Activated CD8-positive, alpha-beta T cell treated with anti-CD3 and anti-CD28 coated beads for 36 hours (primary cell): ENCODE data around the gene AGPAT2. TPM values are rescaled to one million over a fixed set of nuclear protein-coding genes. Genes with fewer than 3 reads are reported as not detected.
A peak's percentile ranks its signal among the peaks of the same experiment; 100 is the strongest.

Experiments used
- ATAC-seq: fragments of 200-7000 bp; cut with Tn5 transposase; one replicate; pipeline ENCODE4 v1.10.0; 2021; ENCODE audit warnings: mild to moderate bottlenecking, moderate library complexity
- CTCF ChIA-PET: fragments of 350-600 bp; sonication (Branson Sonifier 250); formaldehyde crosslinking; loops from one replicate; lab custom pipeline; 2021; ENCODE audit warnings: antibody characterized with exemption; lab: Charles Lee
- POLR2A ChIA-PET: fragments of 350-600 bp; sonication (Branson Sonifier 250); formaldehyde crosslinking; loops from one replicate; lab custom pipeline; 2021; ENCODE audit warnings: antibody characterized with exemption; lab: Charles Lee
- DNase-seq: peaks from one replicate; pipeline ENCODE4 v3.0.0-alpha.2; 2020
- H3K27ac Mint-ChIP-seq: one replicate; pipeline ENCODE4 v1.8.0; 2021; ENCODE audit warnings: mild to moderate bottlenecking, mixed read lengths
- H3K27me3 Mint-ChIP-seq: one replicate; pipeline ENCODE4 v1.8.0; 2021; ENCODE audit warnings: mixed read lengths
- H3K36me3 Mint-ChIP-seq: one replicate; pipeline ENCODE4 v1.8.0; 2021; ENCODE audit warnings: low read depth, mixed read lengths
- H3K4me1 Mint-ChIP-seq: one replicate; pipeline ENCODE4 v1.8.0; 2021; ENCODE audit warnings: low read depth, mixed read lengths
- H3K4me3 Mint-ChIP-seq: one replicate; pipeline ENCODE4 v1.8.0; 2021; ENCODE audit warnings: mild to moderate bottlenecking, moderate library complexity, mixed read lengths
- H3K9me3 Mint-ChIP-seq: one replicate; pipeline ENCODE4 v1.8.0; 2021; ENCODE audit warnings: mixed read lengths
- CTCF ChIP-seq: fragments of 200-600 bp; IDR thresholded peaks from one replicate; pipeline ENCODE4 v1.8.0; 2022; ENCODE audit warnings: antibody characterized with exemption, mild to moderate bottlenecking
- intact Hi-C: fragments of 100-400 bp; cut with micrococcal nuclease; formaldehyde crosslinking; loops from one replicate; pipeline ENCODE4 v1.10.0; 2022
- total RNA-seq, 2 experiments: library from RNA; stranded (reverse); gene quantifications; one replicate each; pipeline ENCODE4 v1.2.3, GENCODE V29; 2021

AGPAT2 gene
- total RNA-seq = 10 to 100 TPM; 11.3 to 11.8 TPM

DNA sequence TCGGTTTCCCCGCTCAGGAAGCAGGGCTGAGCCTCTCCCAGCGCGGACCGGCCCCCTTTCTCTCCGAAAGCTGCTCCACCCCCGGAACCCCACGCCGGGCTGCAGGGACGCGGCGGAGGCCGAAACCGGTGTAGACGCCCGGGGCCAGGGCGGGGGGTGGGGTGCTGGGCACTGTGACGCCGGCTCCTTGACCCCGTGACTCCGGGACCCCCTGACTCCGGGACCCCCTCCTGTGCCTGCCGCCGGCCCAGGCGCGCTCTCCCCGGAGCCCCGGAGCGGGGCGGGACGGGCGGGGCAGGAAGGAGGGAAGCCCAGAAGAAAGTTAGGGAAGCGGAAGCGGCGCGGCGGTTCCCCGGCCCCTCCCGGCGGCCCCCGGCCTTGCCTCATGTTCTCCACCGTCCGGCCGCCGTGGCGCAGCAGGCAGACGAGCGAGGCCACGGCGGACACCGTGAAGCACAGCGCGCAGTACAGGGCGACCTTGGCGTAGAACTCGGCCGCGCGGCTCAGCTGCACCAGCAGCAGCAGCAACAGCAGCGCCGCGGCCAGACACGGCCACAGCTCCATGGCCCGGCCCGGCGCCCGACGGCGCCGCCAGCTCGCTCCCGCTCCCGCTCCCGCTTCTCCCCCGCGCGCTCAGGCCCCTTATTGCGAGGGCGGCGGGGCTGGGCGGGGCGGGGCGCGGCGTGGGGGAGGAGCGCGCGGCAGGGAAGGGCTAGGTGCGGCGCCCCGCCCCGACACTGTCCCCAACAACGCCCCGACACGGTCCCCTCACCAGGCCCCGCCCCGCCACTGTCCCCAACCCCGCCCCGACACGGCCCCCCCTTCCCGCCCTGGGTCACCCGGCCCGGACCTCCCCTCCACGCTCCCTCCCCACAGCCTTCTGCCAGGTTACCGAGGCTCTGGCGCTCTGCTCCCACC lies at the start of gene AGPAT2:
TSS of gene AGPAT2 (minus strand) at position 664 of the 918 bp plus-strand sequence. CDS start at position 564, 100 bp downstream.
- Mint-ChIP-seq H3K4me1 (peaks cover 3% of the 10 kb centered on the region), H3K27ac (peak within 1 kb of the TSS; percentile 38), H3K27me3 (no peaks in the 10 kb centered on the region), H3K4me3 (peak within 1 kb of the TSS; percentile 76), H3K9me3 (no peaks in the 10 kb centered on the region), H3K36me3 (no peaks in the 10 kb centered on the region)
- DNase-seq = peak; percentile 79
- POLR2A ChIA-PET = interaction anchor here (0.6 to 3.0 kb wide), 3 partner anchors 13 to 42 kb away, joined by 4 to 10 read pairs (median 5); no protein-coding TSS in a partner anchor
- ATAC-seq = peak; percentile 94
- no peak for TF ChIP-seq CTCF
- CTCF ChIA-PET = interaction anchor here (1.0 to 1.5 kb wide), 2 partner anchors 16 to 199 kb away, joined by 5 to 7 read pairs; no protein-coding TSS in a partner anchor
- intact Hi-C loops = no loop called here

DNA sequence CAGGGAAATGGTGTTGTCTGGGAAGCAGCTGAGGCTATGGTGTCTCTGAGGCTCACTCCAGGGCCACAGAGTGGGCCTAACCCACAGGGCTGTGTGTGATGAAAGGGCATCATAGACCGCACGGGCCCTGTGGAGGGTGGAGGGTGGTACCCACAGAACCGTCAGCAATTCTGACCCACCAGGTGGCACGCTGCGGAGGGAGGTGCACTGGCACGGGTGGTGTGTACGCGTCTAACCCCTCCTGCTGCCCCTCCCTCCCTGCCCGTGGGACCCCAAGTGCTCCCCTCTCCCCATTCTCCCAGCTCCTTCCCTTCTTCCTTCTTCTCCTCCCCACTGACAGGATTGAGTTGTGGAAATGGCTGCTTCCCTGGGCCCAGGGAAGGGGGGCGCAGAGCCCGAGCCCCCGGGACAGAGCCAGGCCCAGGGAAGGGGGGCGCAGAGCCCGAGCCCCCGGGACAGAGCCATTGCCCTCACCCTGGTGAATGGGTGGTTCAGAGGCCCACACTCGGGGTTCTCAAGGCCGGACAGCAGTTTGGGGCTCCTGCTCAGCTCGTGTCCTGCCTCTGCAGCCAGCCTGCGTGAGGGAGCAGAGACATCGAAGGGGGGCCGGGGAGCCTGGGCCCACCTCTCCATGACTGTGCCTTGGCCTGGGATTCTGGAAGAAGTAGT lies 48.7 kb upstream of the AGPAT2 start:
- intact Hi-C loops = no loop called here
- ChIA-PET CTCF (interaction anchor here (0.9 kb wide), 1 partner anchor 64 kb away, joined by 3 read pairs; no protein-coding TSS in a partner anchor), POLR2A (interaction anchor here (2.7 kb wide), 1 partner anchor 8 kb away, joined by 12 read pairs; no protein-coding TSS in a partner anchor)

DNA sequence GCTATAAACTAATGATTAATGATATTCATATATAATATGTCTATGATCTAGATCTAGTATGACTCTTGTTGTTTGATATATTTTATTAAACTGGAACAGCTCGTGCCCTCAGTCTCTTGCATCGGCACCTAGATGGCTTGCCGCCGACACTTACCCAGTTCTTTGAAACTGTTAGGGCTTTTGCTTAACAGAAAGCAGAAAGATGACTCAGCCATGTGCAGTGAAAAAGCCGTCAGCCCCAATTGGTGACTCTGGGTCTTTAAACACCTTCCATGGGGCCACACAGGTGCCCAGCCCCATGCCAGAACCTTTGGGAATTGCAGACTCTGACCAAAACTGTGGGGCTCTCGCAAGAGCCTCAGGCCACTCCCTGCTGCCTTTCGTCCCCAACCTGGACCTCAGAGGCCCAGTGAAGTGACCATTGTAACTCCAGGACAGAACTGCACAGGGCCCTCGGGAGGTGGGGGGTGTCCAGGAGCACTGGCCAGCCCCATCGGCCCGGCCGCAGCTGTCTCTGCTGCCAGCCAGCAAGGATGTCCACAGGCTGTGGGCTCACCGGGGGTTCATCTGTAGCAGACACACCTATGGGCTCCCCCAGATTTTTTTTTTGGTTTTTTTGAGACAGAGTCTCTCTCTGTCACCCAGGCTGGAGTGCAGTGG lies 47.7 kb upstream of the AGPAT2 start:
- no peak for TF ChIP-seq CTCF
- Mint-ChIP-seq H3K27ac (no peak overlapping the region), H3K4me1 (peaks cover 31% of the 10 kb centered on the region), H3K27me3 (no peaks in the 10 kb centered on the region), H3K9me3 (no peaks in the 10 kb centered on the region), H3K36me3 (no peaks in the 10 kb centered on the region), H3K4me3 (no peak overlapping the region)
- intact Hi-C loops = no loop called here
- ATAC-seq = peak; percentile 83
- CTCF ChIA-PET = interaction anchor here (0.9 kb wide), 1 partner anchor 63 kb away, joined by 3 read pairs; no protein-coding TSS in a partner anchor
- POLR2A ChIA-PET = interaction anchor here (2.7 kb wide), 1 partner anchor 7 kb away, joined by 12 read pairs; no protein-coding TSS in a partner anchor
- peak; percentile 56 for DNase-seq

More for the DNA sequence above, 48.7 kb upstream of the AGPAT2 start:
- H3K36me3 Mint-ChIP-seq = no peaks in the 10 kb centered on the region
- H3K4me1 Mint-ChIP-seq = peaks cover 32% of the 10 kb centered on the region
- no peak for ATAC-seq
- no peak overlapping the region for H3K4me3 Mint-ChIP-seq
- DNase-seq = no peak
- no peak overlapping the region for H3K27ac Mint-ChIP-seq
- H3K27me3 Mint-ChIP-seq = no peaks in the 10 kb centered on the region
- TF ChIP-seq CTCF = no peak
- no peaks in the 10 kb centered on the region for H3K9me3 Mint-ChIP-seq

GRCh38 chr9:136733611-136734010 lies 46.4 kb upstream of the AGPAT2 start:
- intact Hi-C loops = no loop called here
- Mint-ChIP-seq H3K36me3 (no peaks in the 10 kb centered on the region), H3K4me3 (no peak overlapping the region), H3K27me3 (no peaks in the 10 kb centered on the region), H3K9me3 (no peaks in the 10 kb centered on the region), H3K27ac (no peak overlapping the region), H3K4me1 (peaks cover 34% of the 10 kb centered on the region)
- ChIA-PET POLR2A (interaction anchor here (0.7 kb wide), 1 partner anchor 248 kb away, joined by 3 read pairs; no protein-coding TSS in a partner anchor), CTCF (no interaction called here)
- TF ChIP-seq CTCF = no peak
- ATAC-seq (no peak), DNase-seq (no peak)
